ENCODE results near the gene KLHL13.

The KLHL13 gene

DNA sequence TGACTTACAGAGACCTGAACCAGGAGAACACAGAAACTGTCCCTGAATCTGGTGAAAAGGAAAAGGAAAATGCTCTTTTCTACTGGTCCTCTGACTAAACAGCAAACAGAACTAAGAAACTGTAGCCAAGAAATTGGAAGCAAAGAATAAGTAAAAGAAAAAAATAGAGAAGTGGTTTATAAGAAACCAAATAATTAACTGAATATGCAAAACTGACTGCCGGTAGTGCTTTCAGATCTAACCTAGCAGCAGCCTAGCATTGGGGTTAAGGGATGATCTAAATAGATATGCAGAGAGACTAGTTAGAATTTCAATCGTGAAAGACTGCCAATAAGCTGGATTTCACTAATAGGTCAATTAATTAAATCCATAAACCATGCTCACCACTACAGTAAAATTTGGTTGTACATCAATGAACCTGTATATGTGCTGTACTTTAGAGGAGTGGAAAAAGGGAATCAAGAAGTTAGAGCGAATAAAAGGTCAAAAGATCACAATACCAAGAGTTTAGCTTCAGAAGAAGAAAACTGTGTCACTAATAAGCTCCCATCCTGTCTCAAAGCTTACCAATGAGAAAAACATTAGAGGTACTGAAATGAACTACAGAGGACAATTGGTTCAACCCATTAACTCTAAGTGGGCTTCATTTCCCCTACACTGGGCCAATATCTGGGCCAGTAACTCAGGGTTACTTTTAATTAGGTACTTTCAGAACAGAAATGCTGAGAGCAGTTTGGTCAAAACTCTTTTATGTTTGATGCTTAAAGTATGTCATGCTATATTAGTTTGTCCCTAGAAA, 53.6 kb downstream of the KLHL13 start:
- peaks cover 0 to 3% (median 0%) of the 10 kb centered on the region in 3 experiments for H3K27me3 ChIP-seq (ENCODE audit: control insufficient read depth in 3 of 3, insufficient read depth in 3 of 3, low read depth in 1 of 3, low read length in 3 of 3)
- no peak overlapping the region for H2AK5ac ChIP-seq (ENCODE audit: low read depth, low read length)
- H3K79me1 ChIP-seq (ENCODE audit: low read depth, low read length) = no peaks in the 10 kb centered on the region
- no peak overlapping the region for H2BK15ac ChIP-seq (ENCODE audit: low read length)
- no peak overlapping the region for H3K4ac ChIP-seq (ENCODE audit: low read length)
- no peak overlapping the region for H2BK120ac ChIP-seq (ENCODE audit: low read depth, low read length)
- H3K23ac ChIP-seq (ENCODE audit: low read depth, low read length, poor library complexity) = no peak overlapping the region
- no peak overlapping the region for H4K8ac ChIP-seq (ENCODE audit: low read depth, low read length)
- no peaks in the 10 kb centered on the region for H3K36me3 ChIP-seq (replicated peaks in 1 of 2; ENCODE audit: control insufficient read depth in 2 of 2, insufficient read depth in 2 of 2, low read length in 2 of 2)
- H4K91ac ChIP-seq (ENCODE audit: low read depth, low read length, poor library complexity) = no peak overlapping the region
- no peak overlapping the region for H3K18ac ChIP-seq (ENCODE audit: low read length)
- no peak overlapping the region for H2BK12ac ChIP-seq (ENCODE audit: low read length)
- no peak overlapping the region for H2AFZ ChIP-seq (ENCODE audit: low read length)
- H3K9me3 ChIP-seq (replicated peaks in 1 of 2; ENCODE audit: control insufficient read depth in 2 of 2, insufficient read depth in 1 of 2, low read depth in 1 of 2, low read length in 2 of 2) = no peaks in the 10 kb centered on the region
- no peak overlapping the region for H3K4me3 ChIP-seq (ENCODE audit: low read length in 2 of 2)
- H3K9ac ChIP-seq (ENCODE audit: low read depth, low read length, poor library complexity) = no peak overlapping the region
- WGBS, 2 donors (ENCODE audit: extremely low coverage in 2 of 2, insufficient read length in 2 of 2, insufficient replicate concordance in 1 of 2) = no CpG with 5 or more reads among the region's 3 CpGs
- no peak overlapping the region for H2BK5ac ChIP-seq (ENCODE audit: low read length)
- H3K4me2 ChIP-seq (ENCODE audit: insufficient read depth, low read length, poor library complexity, severe bottlenecking) = no peak overlapping the region
- no peak for DNase-seq (ENCODE audit: low spot score)
- H3K4me1 ChIP-seq (ENCODE audit: control insufficient read depth in 2 of 2, insufficient read depth in 1 of 2, low read depth in 1 of 2, low read length in 2 of 2) = no peaks in the 10 kb centered on the region
- H3K27ac ChIP-seq (replicated peaks; ENCODE audit: low read length) = no peak overlapping the region
- no peak overlapping the region for H3K14ac ChIP-seq (ENCODE audit: low read length)

GRCh38 chrX:118062048-118062789, 54.4 kb downstream of the KLHL13 start:
- no peaks in the 10 kb centered on the region for H3K36me3 ChIP-seq (replicated peaks in 1 of 2; ENCODE audit: control insufficient read depth in 2 of 2, insufficient read depth in 2 of 2, low read length in 2 of 2)
- no peak overlapping the region for H2BK15ac ChIP-seq (ENCODE audit: low read length)
- H3K27me3 ChIP-seq (ENCODE audit: control insufficient read depth in 3 of 3, insufficient read depth in 3 of 3, low read depth in 1 of 3, low read length in 3 of 3) = peaks cover 0 to 3% (median 0%) of the 10 kb centered on the region in 3 experiments
- H3K79me1 ChIP-seq (ENCODE audit: low read depth, low read length) = no peaks in the 10 kb centered on the region
- H3K9ac ChIP-seq (ENCODE audit: low read depth, low read length, poor library complexity) = no peak overlapping the region
- H2BK120ac ChIP-seq (ENCODE audit: low read depth, low read length) = no peak overlapping the region
- no CpG with 5 or more reads among the region's 4 CpGs for WGBS, 2 donors (ENCODE audit: extremely low coverage in 2 of 2, insufficient read length in 2 of 2, insufficient replicate concordance in 1 of 2)
- DNase-seq (ENCODE audit: low spot score) = no peak
- H3K9me3 ChIP-seq (replicated peaks in 1 of 2; ENCODE audit: control insufficient read depth in 2 of 2, insufficient read depth in 1 of 2, low read depth in 1 of 2, low read length in 2 of 2) = no peaks in the 10 kb centered on the region
- H3K4me2 ChIP-seq (ENCODE audit: insufficient read depth, low read length, poor library complexity, severe bottlenecking) = no peak overlapping the region
- H3K4me1 ChIP-seq (ENCODE audit: control insufficient read depth in 2 of 2, insufficient read depth in 1 of 2, low read depth in 1 of 2, low read length in 2 of 2) = no peaks in the 10 kb centered on the region
- H2AFZ ChIP-seq (ENCODE audit: low read length) = no peak overlapping the region
- H3K14ac ChIP-seq (ENCODE audit: low read length) = no peak overlapping the region
- no peak overlapping the region for H2BK12ac ChIP-seq (ENCODE audit: low read length)
- H3K18ac ChIP-seq (ENCODE audit: low read length) = no peak overlapping the region
- H3K27ac ChIP-seq (replicated peaks; ENCODE audit: low read length) = no peak overlapping the region
- H3K23ac ChIP-seq (ENCODE audit: low read depth, low read length, poor library complexity) = no peak overlapping the region
- no peak overlapping the region for H3K4ac ChIP-seq (ENCODE audit: low read length)
- no peak overlapping the region for H4K8ac ChIP-seq (ENCODE audit: low read depth, low read length)
- no peak overlapping the region for H2AK5ac ChIP-seq (ENCODE audit: low read depth, low read length)
- no peak overlapping the region for H2BK5ac ChIP-seq (ENCODE audit: low read length)
- no peak overlapping the region for H4K91ac ChIP-seq (ENCODE audit: low read depth, low read length, poor library complexity)
- no peak overlapping the region for H3K4me3 ChIP-seq (ENCODE audit: low read length in 2 of 2)

- no peak overlapping the region for H3K4me2 ChIP-seq (ENCODE audit: insufficient read depth, low read length, poor library complexity, severe bottlenecking)
- H2BK12ac ChIP-seq (ENCODE audit: low read length) = no peak overlapping the region
- no peak overlapping the region for H3K23ac ChIP-seq (ENCODE audit: low read depth, low read length, poor library complexity)
- no peak overlapping the region for H2AK5ac ChIP-seq (ENCODE audit: low read depth, low read length)
- no peak overlapping the region for H3K18ac ChIP-seq (ENCODE audit: low read length)
- H4K8ac ChIP-seq (ENCODE audit: low read depth, low read length) = no peak overlapping the region
- H3K79me1 ChIP-seq (ENCODE audit: low read depth, low read length) = no peaks in the 10 kb centered on the region
- H3K9me3 ChIP-seq (replicated peaks in 1 of 2; ENCODE audit: control insufficient read depth in 2 of 2, insufficient read depth in 1 of 2, low read depth in 1 of 2, low read length in 2 of 2) = no peaks in the 10 kb centered on the region
- no peak overlapping the region for H2AFZ ChIP-seq (ENCODE audit: low read length)
- H3K4me1 ChIP-seq (ENCODE audit: control insufficient read depth in 2 of 2, insufficient read depth in 1 of 2, low read depth in 1 of 2, low read length in 2 of 2) = no peaks in the 10 kb centered on the region
- H2BK120ac ChIP-seq (ENCODE audit: low read depth, low read length) = no peak overlapping the region
- H3K9ac ChIP-seq (ENCODE audit: low read depth, low read length, poor library complexity) = no peak overlapping the region
- H4K91ac ChIP-seq (ENCODE audit: low read depth, low read length, poor library complexity) = no peak overlapping the region
- no peak overlapping the region for H2BK5ac ChIP-seq (ENCODE audit: low read length)
- H2BK15ac ChIP-seq (ENCODE audit: low read length) = no peak overlapping the region
- no peak overlapping the region for H3K14ac ChIP-seq (ENCODE audit: low read length)
- no peak overlapping the region for H3K4me3 ChIP-seq (ENCODE audit: low read length in 2 of 2)
- H3K27me3 ChIP-seq (ENCODE audit: control insufficient read depth in 3 of 3, insufficient read depth in 3 of 3, low read depth in 1 of 3, low read length in 3 of 3) = peaks cover 0 to 3% (median 0%) of the 10 kb centered on the region in 3 experiments
- no peak for DNase-seq (ENCODE audit: low spot score)
- H3K36me3 ChIP-seq (replicated peaks in 1 of 2; ENCODE audit: control insufficient read depth in 2 of 2, insufficient read depth in 2 of 2, low read length in 2 of 2) = no peaks in the 10 kb centered on the region
- H3K4ac ChIP-seq (ENCODE audit: low read length) = no peak overlapping the region
- no peak overlapping the region for H3K27ac ChIP-seq (replicated peaks; ENCODE audit: low read length)
- no CpG with 5 or more reads among the region's 2 CpGs for WGBS, 2 donors (ENCODE audit: extremely low coverage in 2 of 2, insufficient read length in 2 of 2, insufficient replicate concordance in 1 of 2)
These were observed 57.7 kb downstream of the KLHL13 start for GRCh38 chrX:118058924-118059323.

- H3K9me3 ChIP-seq (replicated peaks in 1 of 2; ENCODE audit: control insufficient read depth in 2 of 2, insufficient read depth in 1 of 2, low read depth in 1 of 2, low read length in 2 of 2) = no peaks in the 10 kb centered on the region
- H3K4me3 ChIP-seq (ENCODE audit: low read length in 2 of 2) = no peak overlapping the region
- no peak overlapping the region for H3K23ac ChIP-seq (ENCODE audit: low read depth, low read length, poor library complexity)
- H3K9ac ChIP-seq (ENCODE audit: low read depth, low read length, poor library complexity) = no peak overlapping the region
- no CpG with 5 or more reads among the region's 2 CpGs for WGBS, 2 donors (ENCODE audit: extremely low coverage in 2 of 2, insufficient read length in 2 of 2, insufficient replicate concordance in 1 of 2)
- no peak overlapping the region for H3K14ac ChIP-seq (ENCODE audit: low read length)
- H3K18ac ChIP-seq (ENCODE audit: low read length) = no peak overlapping the region
- H2BK12ac ChIP-seq (ENCODE audit: low read length) = no peak overlapping the region
- H3K79me1 ChIP-seq (ENCODE audit: low read depth, low read length) = no peaks in the 10 kb centered on the region
- no peak overlapping the region for H4K91ac ChIP-seq (ENCODE audit: low read depth, low read length, poor library complexity)
- H2AFZ ChIP-seq (ENCODE audit: low read length) = no peak overlapping the region
- no peak overlapping the region for H4K8ac ChIP-seq (ENCODE audit: low read depth, low read length)
- no peaks in the 10 kb centered on the region for H3K36me3 ChIP-seq (replicated peaks in 1 of 2; ENCODE audit: control insufficient read depth in 2 of 2, insufficient read depth in 2 of 2, low read length in 2 of 2)
- DNase-seq (ENCODE audit: low spot score) = no peak
- no peak overlapping the region for H3K4ac ChIP-seq (ENCODE audit: low read length)
- H3K4me2 ChIP-seq (ENCODE audit: insufficient read depth, low read length, poor library complexity, severe bottlenecking) = no peak overlapping the region
- H3K4me1 ChIP-seq (ENCODE audit: control insufficient read depth in 2 of 2, insufficient read depth in 1 of 2, low read depth in 1 of 2, low read length in 2 of 2) = no peaks in the 10 kb centered on the region
- no peak overlapping the region for H2AK5ac ChIP-seq (ENCODE audit: low read depth, low read length)
- H3K27ac ChIP-seq (replicated peaks; ENCODE audit: low read length) = no peak overlapping the region
- H2BK5ac ChIP-seq (ENCODE audit: low read length) = no peak overlapping the region
- no peak overlapping the region for H2BK120ac ChIP-seq (ENCODE audit: low read depth, low read length)
- peaks cover 0 to 3% (median 0%) of the 10 kb centered on the region in 3 experiments for H3K27me3 ChIP-seq (ENCODE audit: control insufficient read depth in 3 of 3, insufficient read depth in 3 of 3, low read depth in 1 of 3, low read length in 3 of 3)
- no peak overlapping the region for H2BK15ac ChIP-seq (ENCODE audit: low read length)
These were observed 59.7 kb downstream of the KLHL13 start for GRCh38 chrX:118056870-118057269.
